GM12873 (cell line): ENCODE results near the gene KRTAP23-1.

Experiments
- TF ChIP-seq, protein P1 (sequence below): IDR thresholded peaks from 2 replicates; pipeline ENCODE4 v1.5.1; 2012; ENCODE audit warnings: low read depth, mild to moderate bottlenecking, moderate library complexity, low read length, control low read depth; ENCODE audit not compliant: insufficient read depth; ENCODE audit errors: missing control alignments

Gene KRTAP23-1, protein sequence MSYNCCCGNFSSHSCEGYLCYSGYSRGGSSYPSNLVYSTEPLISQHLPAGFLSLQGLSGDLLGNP

GRCh38 chr21:30348506-30348905, at the start of gene KRTAP23-1:
TSS of gene KRTAP23-1 (minus strand) at chr21:30348606. CDS start at chr21:30348606, 0 bp downstream.
- TF ChIP-seq, protein P1, sequence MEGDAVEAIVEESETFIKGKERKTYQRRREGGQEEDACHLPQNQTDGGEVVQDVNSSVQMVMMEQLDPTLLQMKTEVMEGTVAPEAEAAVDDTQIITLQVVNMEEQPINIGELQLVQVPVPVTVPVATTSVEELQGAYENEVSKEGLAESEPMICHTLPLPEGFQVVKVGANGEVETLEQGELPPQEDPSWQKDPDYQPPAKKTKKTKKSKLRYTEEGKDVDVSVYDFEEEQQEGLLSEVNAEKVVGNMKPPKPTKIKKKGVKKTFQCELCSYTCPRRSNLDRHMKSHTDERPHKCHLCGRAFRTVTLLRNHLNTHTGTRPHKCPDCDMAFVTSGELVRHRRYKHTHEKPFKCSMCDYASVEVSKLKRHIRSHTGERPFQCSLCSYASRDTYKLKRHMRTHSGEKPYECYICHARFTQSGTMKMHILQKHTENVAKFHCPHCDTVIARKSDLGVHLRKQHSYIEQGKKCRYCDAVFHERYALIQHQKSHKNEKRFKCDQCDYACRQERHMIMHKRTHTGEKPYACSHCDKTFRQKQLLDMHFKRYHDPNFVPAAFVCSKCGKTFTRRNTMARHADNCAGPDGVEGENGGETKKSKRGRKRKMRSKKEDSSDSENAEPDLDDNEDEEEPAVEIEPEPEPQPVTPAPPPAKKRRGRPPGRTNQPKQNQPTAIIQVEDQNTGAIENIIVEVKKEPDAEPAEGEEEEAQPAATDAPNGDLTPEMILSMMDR = no peak

DNA sequence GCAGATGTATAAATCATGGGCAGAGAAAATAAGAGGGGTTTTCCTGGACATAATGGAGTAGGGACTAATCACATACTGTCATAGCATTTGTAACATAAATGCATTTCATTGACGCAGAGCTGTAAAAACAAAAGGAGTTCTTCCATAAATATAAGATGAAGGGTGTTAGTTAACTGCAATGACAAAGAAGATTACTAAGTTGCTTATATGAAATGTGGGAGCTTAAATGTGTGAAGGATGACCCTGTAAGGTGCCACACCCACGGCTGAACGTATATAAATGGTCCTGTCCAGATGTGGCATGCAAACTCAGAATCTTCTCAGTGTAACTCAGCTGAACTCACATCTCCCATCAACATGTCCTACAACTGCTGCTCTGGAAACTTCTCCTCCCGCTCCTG, 47.3 kb upstream of the KRTAP23-1 start, which contains the start of gene KRTAP13-1:
Gene KRTAP13-1, plus strand, starts transcription at position 301 of the 400 bp plus-strand sequence. Its CDS starts 56 bp downstream, at position 357.
- TF ChIP-seq, protein P1 = no peak

GRCh38 chr21:30391492-30392025, 43.2 kb upstream of the KRTAP23-1 start:
- TF ChIP-seq, protein P1 = no peak

GRCh38 chr21:30382201-30382600, 33.8 kb upstream of the KRTAP23-1 start:
- TF ChIP-seq, protein P1 = no peak

DNA sequence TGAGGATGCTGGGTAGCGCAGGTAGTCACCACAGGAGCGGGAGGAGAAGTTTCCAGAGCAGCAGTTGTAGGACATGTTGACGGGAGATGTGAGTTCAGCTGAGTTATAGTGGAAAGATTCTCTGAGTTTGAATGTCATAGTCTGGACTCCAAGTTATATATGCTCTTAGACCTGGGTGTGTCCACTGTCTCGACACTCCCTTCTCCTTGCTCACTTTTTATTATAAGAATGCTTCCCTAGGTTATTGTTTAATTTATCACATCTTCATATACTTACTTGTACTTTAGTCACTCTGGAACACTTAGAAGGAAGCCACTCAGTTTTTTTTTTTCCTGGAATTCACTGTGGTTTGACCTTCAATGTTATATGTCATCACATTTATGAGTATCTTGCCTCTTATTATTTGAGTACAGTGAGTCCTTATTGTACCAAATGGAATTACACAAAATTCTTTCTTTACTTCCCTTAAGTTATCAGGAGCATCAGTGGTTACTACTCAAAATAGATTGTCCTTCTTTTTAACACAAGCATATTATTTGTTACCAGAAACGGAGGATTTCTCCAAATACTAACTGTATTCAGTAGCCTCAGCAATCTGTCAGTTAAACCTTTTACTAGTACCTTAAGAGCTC, 23.8 kb upstream of the KRTAP23-1 start, which contains the start of gene KRTAP13-2:
Gene KRTAP13-2, minus strand, starts transcription at position 133 of the 632 bp plus-strand sequence. Its CDS starts 58 bp downstream, at position 75.
- TF ChIP-seq, protein P1 = no peak

DNA sequence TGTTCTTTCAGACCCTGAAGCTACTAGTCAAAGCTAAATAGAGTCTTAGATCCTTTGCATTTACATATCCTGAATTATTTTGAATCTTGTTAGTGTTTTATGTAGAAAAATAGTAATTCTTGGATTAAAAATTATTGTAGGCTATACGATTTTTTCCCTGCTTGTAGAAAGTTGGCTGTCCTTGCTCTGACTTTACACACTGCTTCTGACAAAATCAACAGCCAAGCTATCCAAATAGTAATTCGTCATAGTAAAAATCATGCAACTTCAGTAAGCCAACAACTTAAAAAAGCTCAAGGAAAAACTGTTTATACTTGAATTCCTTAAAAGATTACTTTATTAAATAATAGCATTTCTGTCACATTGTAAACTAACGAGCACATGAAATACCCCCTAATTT, 7.5 kb upstream of the KRTAP23-1 start:
- TF ChIP-seq, protein P1 = no peak

GRCh38 chr21:30354308-30355005, 6.1 kb upstream of the KRTAP23-1 start:
- TF ChIP-seq, protein P1 = no peak
